ENCODE results near the gene IL1RN.

Gene IL1RN

GRCh38 chr2:113105047-113105785, 22.2 kb upstream of the IL1RN start:
- Histone ChIP-seq H3K4me1 (ENCODE audit: insufficient read depth, low read length) (no peaks in the 10 kb centered on the region), H3K9ac (ENCODE audit: low read depth, low read length) (no peak overlapping the region), H3K4me3 (ENCODE audit: low read length) (no peak overlapping the region), H3K27me3 (ENCODE audit: insufficient read depth, low read length) (no peaks in the 10 kb centered on the region), H3K27ac (ENCODE audit: low read length) (no peak overlapping the region), H3K9me3 (ENCODE audit: insufficient read depth, low read depth, low read length) (0 out of 2 replicates have a peak, but pooled peaks cover 3% of the 10 kb centered on the region), H3K36me3 (ENCODE audit: insufficient read depth, low read depth, low read length) (no peaks in the 10 kb centered on the region)

GRCh38 chr2:113111121-113111520, 16.3 kb upstream of the IL1RN start:
- H3K4me3 ChIP-seq (ENCODE audit: low read length) = no peak overlapping the region
- no peak overlapping the region for H3K9ac ChIP-seq (ENCODE audit: low read depth, low read length)
- H3K27me3 ChIP-seq (ENCODE audit: insufficient read depth, low read length) = no peaks in the 10 kb centered on the region
- peaks cover 8% of the 10 kb centered on the region; the same call in 1 of the 2 replicates for H3K4me1 ChIP-seq (ENCODE audit: insufficient read depth, low read length)
- H3K9me3 ChIP-seq (ENCODE audit: insufficient read depth, low read depth, low read length) = no peaks in the 10 kb centered on the region
- no peak overlapping the region for H3K27ac ChIP-seq (ENCODE audit: low read length)
- no peaks in the 10 kb centered on the region for H3K36me3 ChIP-seq (ENCODE audit: insufficient read depth, low read depth, low read length)

DNA sequence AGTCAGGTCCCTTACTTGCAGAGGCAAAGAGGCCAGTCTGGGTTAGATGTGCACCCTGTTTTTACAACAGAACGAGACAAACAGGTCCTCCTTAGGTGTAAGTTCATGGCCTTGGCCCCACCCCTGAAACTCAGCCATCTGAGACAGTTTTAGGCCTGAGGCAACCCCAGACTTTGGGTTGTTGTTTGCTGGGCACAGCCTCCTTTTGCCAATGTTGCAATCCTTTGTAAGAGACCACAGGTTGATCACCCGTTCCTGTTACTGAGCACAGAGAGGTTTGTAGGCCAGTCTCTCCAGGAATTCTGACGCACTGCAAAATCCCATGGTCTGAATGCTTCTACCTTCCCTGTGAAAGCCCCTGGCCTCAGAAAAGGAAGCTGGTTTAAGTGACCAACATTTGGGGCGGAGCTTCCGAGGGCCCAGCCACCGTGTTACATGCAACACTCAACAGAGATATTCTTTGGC, 15.5 kb upstream of the IL1RN start:
- peaks cover 8% of the 10 kb centered on the region; the same call in 1 of the 2 replicates for H3K4me1 ChIP-seq (ENCODE audit: insufficient read depth, low read length)
- no peak overlapping the region for H3K4me3 ChIP-seq (ENCODE audit: low read length)
- H3K36me3 ChIP-seq (ENCODE audit: insufficient read depth, low read depth, low read length) = no peaks in the 10 kb centered on the region
- H3K27ac ChIP-seq (ENCODE audit: low read length) = no peak overlapping the region
- no peak overlapping the region for H3K9ac ChIP-seq (ENCODE audit: low read depth, low read length)
- no peaks in the 10 kb centered on the region for H3K27me3 ChIP-seq (ENCODE audit: insufficient read depth, low read length)
- no peaks in the 10 kb centered on the region for H3K9me3 ChIP-seq (ENCODE audit: insufficient read depth, low read depth, low read length)

- peaks cover 8% of the 10 kb centered on the region; the same call in 1 of the 2 replicates for H3K4me1 ChIP-seq (ENCODE audit: insufficient read depth, low read length)
- no peak overlapping the region for H3K27ac ChIP-seq (ENCODE audit: low read length)
- no peak overlapping the region for H3K9ac ChIP-seq (ENCODE audit: low read depth, low read length)
- H3K27me3 ChIP-seq (ENCODE audit: insufficient read depth, low read length) = no peaks in the 10 kb centered on the region
- H3K9me3 ChIP-seq (ENCODE audit: insufficient read depth, low read depth, low read length) = no peaks in the 10 kb centered on the region
- H3K36me3 ChIP-seq (ENCODE audit: insufficient read depth, low read depth, low read length) = no peaks in the 10 kb centered on the region
- H3K4me3 ChIP-seq (ENCODE audit: low read length) = no peak overlapping the region
These were observed 15.0 kb upstream of the IL1RN start for GRCh38 chr2:113112441-113112840.

DNA sequence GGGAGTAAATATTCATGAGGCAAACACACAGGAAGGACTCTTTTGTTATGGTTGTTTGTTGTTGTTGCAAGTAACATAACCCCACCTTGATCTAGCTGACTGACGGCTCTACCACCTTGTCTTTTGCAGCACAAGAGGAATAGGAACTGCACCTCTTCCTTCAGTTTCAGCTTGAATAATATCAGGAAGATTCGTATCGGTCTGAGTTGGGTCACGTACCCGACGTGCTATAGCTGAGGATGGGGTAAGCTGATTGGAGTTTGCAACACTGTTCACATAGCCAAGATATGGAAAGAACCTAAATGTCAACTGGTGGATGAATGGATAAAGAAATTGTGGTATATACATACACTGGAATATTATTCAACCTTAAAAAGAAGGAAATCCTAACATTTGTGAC, 14.5 kb upstream of the IL1RN start:
- Histone ChIP-seq H3K9me3 (ENCODE audit: insufficient read depth, low read depth, low read length) (no peaks in the 10 kb centered on the region), H3K4me3 (ENCODE audit: low read length) (no peak overlapping the region), H3K36me3 (ENCODE audit: insufficient read depth, low read depth, low read length) (no peaks in the 10 kb centered on the region), H3K27me3 (ENCODE audit: insufficient read depth, low read length) (no peaks in the 10 kb centered on the region), H3K9ac (ENCODE audit: low read depth, low read length) (no peak overlapping the region), H3K4me1 (ENCODE audit: insufficient read depth, low read length) (peaks cover 8% of the 10 kb centered on the region; the same call in 1 of the 2 replicates), H3K27ac (ENCODE audit: low read length) (no peak overlapping the region)

DNA sequence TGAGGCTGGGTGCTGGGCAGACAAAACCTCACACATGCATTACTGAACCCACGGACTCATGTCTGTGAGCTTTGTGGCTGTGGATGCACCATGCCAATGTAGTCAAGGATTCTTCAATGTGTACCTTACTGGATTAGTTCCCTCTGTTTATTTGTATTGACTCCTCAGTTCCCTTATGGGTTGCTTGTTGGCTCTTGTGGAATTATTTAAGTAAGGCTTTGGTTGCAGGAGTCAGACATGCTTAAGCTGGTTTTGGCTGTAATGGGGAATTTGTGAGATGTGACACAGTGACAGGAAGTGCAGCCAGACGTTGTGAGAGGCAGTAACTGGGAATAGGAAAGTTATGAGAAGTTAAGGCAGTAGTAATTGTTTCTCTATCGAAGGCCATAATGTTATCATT, 13.6 kb upstream of the IL1RN start:
- Histone ChIP-seq H3K27ac (ENCODE audit: low read length) (no peak overlapping the region), H3K36me3 (ENCODE audit: insufficient read depth, low read depth, low read length) (no peaks in the 10 kb centered on the region), H3K9ac (ENCODE audit: low read depth, low read length) (no peak overlapping the region), H3K4me3 (ENCODE audit: low read length) (no peak overlapping the region), H3K9me3 (ENCODE audit: insufficient read depth, low read depth, low read length) (no peaks in the 10 kb centered on the region), H3K27me3 (ENCODE audit: insufficient read depth, low read length) (no peaks in the 10 kb centered on the region), H3K4me1 (ENCODE audit: insufficient read depth, low read length) (peaks cover 8% of the 10 kb centered on the region; the same call in 1 of the 2 replicates)

- no peak overlapping the region for H3K4me3 ChIP-seq (ENCODE audit: low read length)
- no peaks in the 10 kb centered on the region for H3K36me3 ChIP-seq (ENCODE audit: insufficient read depth, low read depth, low read length)
- peaks cover 8% of the 10 kb centered on the region; the same call in 1 of the 2 replicates for H3K4me1 ChIP-seq (ENCODE audit: insufficient read depth, low read length)
- H3K9me3 ChIP-seq (ENCODE audit: insufficient read depth, low read depth, low read length) = no peaks in the 10 kb centered on the region
- no peaks in the 10 kb centered on the region for H3K27me3 ChIP-seq (ENCODE audit: insufficient read depth, low read length)
- no peak overlapping the region for H3K9ac ChIP-seq (ENCODE audit: low read depth, low read length)
- H3K27ac ChIP-seq (ENCODE audit: low read length) = no peak overlapping the region
These were observed 13.0 kb upstream of the IL1RN start for GRCh38 chr2:113114224-113114945.

DNA sequence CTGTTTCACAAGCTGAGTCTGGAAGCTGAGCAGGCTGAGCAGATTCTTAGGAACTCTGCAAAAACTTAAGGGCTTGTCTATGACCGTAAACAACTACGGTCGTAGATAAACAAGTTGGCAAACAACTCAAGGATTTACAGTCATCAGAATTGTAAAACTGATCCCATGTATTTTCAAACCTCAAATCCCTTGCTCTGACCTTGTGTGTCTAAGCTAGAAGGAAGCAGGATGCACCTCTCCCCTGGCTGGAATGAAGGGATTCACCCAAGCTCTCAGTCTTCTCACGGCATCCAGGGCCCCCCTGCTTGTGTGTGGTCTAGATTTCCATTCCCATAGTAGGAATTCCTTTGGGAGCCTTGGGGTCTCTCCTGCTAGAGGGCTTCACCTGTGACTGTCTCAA, 12.4 kb upstream of the IL1RN start:
- no peak overlapping the region for H3K27ac ChIP-seq (ENCODE audit: low read length)
- H3K27me3 ChIP-seq (ENCODE audit: insufficient read depth, low read length) = peaks cover 4% of the 10 kb centered on the region; the same call in 1 of the 2 replicates
- H3K36me3 ChIP-seq (ENCODE audit: insufficient read depth, low read depth, low read length) = no peaks in the 10 kb centered on the region

DNA sequence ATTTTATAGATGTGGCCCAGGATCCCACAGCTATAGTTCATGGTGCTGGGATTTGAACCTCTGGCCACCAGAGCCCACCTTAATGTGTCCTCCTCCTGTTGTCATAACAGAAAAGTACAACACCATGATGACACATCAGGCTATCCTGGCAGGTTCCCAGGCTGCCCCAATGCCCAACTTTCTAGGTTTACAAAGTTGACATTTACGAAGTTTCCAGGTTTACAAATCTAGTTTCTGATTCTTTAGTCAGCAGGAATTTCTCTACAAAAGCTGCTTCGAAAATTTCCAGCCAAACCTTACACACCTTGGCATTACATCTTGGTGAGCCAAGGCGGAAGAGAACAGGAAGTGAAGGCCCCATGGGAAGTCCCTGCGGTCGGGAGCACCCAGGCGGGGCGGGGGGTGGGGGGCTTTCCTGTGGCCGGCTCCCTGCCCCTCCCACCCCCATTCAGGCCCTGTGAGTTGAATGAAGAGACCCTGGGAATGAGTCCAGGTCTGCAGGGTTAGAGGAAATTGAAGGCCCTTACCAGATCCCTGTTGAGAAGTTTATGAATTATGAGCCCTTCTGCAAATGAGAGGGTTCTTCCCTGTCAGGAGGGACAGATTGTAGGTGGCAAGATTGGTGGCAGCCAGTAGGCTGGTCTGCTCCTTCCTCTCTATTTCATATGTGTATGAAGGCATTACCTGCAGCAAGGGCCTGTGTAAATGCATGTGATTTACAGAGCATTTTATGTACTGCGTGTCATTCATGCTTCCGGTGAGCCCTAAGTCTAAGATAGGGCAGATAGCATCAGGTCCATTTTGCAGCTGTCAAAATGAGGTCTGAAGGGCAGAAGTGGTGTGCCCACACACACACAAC, 11.1 kb upstream of the IL1RN start:
- H3K4me3 ChIP-seq (ENCODE audit: low read length) = no peak overlapping the region
- peaks cover 8% of the 10 kb centered on the region; the same call in 1 of the 2 replicates for H3K4me1 ChIP-seq (ENCODE audit: insufficient read depth, low read length)
- H3K9ac ChIP-seq (ENCODE audit: low read depth, low read length) = no peak overlapping the region
- H3K36me3 ChIP-seq (ENCODE audit: insufficient read depth, low read depth, low read length) = no peaks in the 10 kb centered on the region
- H3K27ac ChIP-seq (ENCODE audit: low read length) = no peak overlapping the region
- H3K9me3 ChIP-seq (ENCODE audit: insufficient read depth, low read depth, low read length) = no peaks in the 10 kb centered on the region
- peaks cover 12% of the 10 kb centered on the region; the same call in 1 of the 2 replicates for H3K27me3 ChIP-seq (ENCODE audit: insufficient read depth, low read length)

More for the DNA sequence above, 12.4 kb upstream of the IL1RN start:
- Histone ChIP-seq H3K9ac (ENCODE audit: low read depth, low read length) (no peak overlapping the region), H3K4me3 (ENCODE audit: low read length) (no peak overlapping the region), H3K9me3 (ENCODE audit: insufficient read depth, low read depth, low read length) (no peaks in the 10 kb centered on the region), H3K4me1 (ENCODE audit: insufficient read depth, low read length) (peaks cover 8% of the 10 kb centered on the region; the same call in 1 of the 2 replicates)

DNA sequence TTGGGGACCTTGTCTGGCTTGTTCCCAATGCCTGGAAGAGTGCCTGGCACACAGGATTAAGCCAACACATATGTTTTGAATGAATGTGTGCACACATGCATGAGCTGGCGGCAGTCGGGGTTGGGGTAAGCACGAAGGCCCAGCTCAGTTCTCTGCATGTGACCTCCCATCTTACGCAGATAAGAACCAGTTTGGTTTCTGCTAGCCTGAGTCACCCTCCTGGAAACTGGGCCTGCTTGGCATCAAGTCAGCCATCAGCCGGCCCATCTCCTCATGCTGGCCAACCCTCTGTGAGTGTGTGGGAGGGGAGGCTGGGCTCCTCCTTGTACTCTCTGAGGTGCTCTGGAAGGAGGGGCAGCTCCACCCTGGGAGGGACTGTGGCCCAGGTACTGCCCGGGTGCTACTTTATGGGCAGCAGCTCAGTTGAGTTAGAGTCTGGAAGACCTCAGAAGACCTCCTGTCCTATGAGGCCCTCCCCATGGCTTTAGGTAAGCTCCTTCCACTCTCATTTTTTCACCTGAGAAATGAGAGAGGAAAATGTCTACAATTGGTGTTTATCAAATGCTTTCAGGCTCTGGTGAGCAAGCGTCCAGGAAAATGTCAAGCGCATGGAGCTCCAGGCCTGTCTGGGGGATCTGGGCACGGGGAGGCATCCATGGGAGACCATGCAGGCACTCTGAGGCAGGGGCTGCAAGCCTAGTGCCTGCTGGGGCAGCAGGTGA, 9.7 kb upstream of the IL1RN start:
- Histone ChIP-seq H3K9ac (ENCODE audit: low read depth, low read length) (no peak overlapping the region), H3K36me3 (ENCODE audit: insufficient read depth, low read depth, low read length) (no peaks in the 10 kb centered on the region), H3K4me1 (ENCODE audit: insufficient read depth, low read length) (peaks cover 3% of the 10 kb centered on the region; the same call in 1 of the 2 replicates), H3K9me3 (ENCODE audit: insufficient read depth, low read depth, low read length) (no peaks in the 10 kb centered on the region), H3K27me3 (ENCODE audit: insufficient read depth, low read length) (peaks cover 16% of the 10 kb centered on the region; the same call in 1 of the 2 replicates), H3K4me3 (ENCODE audit: low read length) (no peak overlapping the region), H3K27ac (ENCODE audit: low read length) (no peak overlapping the region)

- Histone ChIP-seq H3K4me3 (ENCODE audit: low read length) (no peak overlapping the region), H3K9me3 (ENCODE audit: insufficient read depth, low read depth, low read length) (no peaks in the 10 kb centered on the region), H3K4me1 (ENCODE audit: insufficient read depth, low read length) (no peaks in the 10 kb centered on the region), H3K27me3 (ENCODE audit: insufficient read depth, low read length) (peaks cover 16% of the 10 kb centered on the region; the same call in 1 of the 2 replicates), H3K36me3 (ENCODE audit: insufficient read depth, low read depth, low read length) (no peaks in the 10 kb centered on the region), H3K27ac (ENCODE audit: low read length) (no peak overlapping the region), H3K9ac (ENCODE audit: low read depth, low read length) (no peak overlapping the region)
These were observed 9.1 kb upstream of the IL1RN start for GRCh38 chr2:113118263-113118657.

Data from iPS-20b (cell line).